ENCODE measurements around the gene ACP7.

ACP7 gene

GRCh38 chr19:39130337-39131254 lies 46.4 kb downstream of the ACP7 start:
- no peak for TF ChIP-seq TAF1 (IDR thresholded peaks at IDR 0.05; ENCODE audit: borderline replicate concordance, insufficient read depth, low read length)
- no peak for TF ChIP-seq FOXP2 (optimal IDR thresholded peaks at IDR 0.05; ENCODE audit: borderline replicate concordance, extremely low read depth, extremely low read length, insufficient read depth)
- no peak for TF ChIP-seq SIN3A (IDR thresholded peaks at IDR 0.05; ENCODE audit: borderline replicate concordance, insufficient read depth, low read length)
- TF ChIP-seq POLR2AphosphoS5 (IDR thresholded peaks at IDR 0.05; ENCODE audit: low read depth, low read length) = no peak
- no peak for TF ChIP-seq REST (IDR thresholded peaks at IDR 0.05; ENCODE audit: insufficient read depth in 1 of 2, low read depth in 2 of 2, low read length in 2 of 2)

- no peak for TF ChIP-seq TAF1 (IDR thresholded peaks at IDR 0.05; ENCODE audit: borderline replicate concordance, insufficient read depth, low read length)
- TF ChIP-seq SIN3A (IDR thresholded peaks at IDR 0.05; ENCODE audit: borderline replicate concordance, insufficient read depth, low read length) = no peak
- TF ChIP-seq REST (IDR thresholded peaks at IDR 0.05; ENCODE audit: insufficient read depth in 1 of 2, low read depth in 2 of 2, low read length in 2 of 2) = no peak
- no peak for TF ChIP-seq POLR2AphosphoS5 (IDR thresholded peaks at IDR 0.05; ENCODE audit: low read depth, low read length)
- no peak for TF ChIP-seq FOXP2 (optimal IDR thresholded peaks at IDR 0.05; ENCODE audit: borderline replicate concordance, extremely low read depth, extremely low read length, insufficient read depth)
These were observed 47.1 kb downstream of the ACP7 start for GRCh38 chr19:39131255-39131755.

GRCh38 chr19:39132344-39132969 lies 48.3 kb downstream of the ACP7 start:
- TF ChIP-seq SIN3A (IDR thresholded peaks at IDR 0.05; ENCODE audit: borderline replicate concordance, insufficient read depth, low read length) (no peak), FOXP2 (optimal IDR thresholded peaks at IDR 0.05; ENCODE audit: borderline replicate concordance, extremely low read depth, extremely low read length, insufficient read depth) (no peak), POLR2AphosphoS5 (IDR thresholded peaks at IDR 0.05; ENCODE audit: low read depth, low read length) (no peak), REST (IDR thresholded peaks at IDR 0.05; ENCODE audit: insufficient read depth in 1 of 2, low read depth in 2 of 2, low read length in 2 of 2) (no peak), TAF1 (IDR thresholded peaks at IDR 0.05; ENCODE audit: borderline replicate concordance, insufficient read depth, low read length) (no peak)

- TF ChIP-seq POLR2AphosphoS5 (IDR thresholded peaks at IDR 0.05; ENCODE audit: low read depth, low read length) (no peak), TAF1 (IDR thresholded peaks at IDR 0.05; ENCODE audit: borderline replicate concordance, insufficient read depth, low read length) (no peak), FOXP2 (optimal IDR thresholded peaks at IDR 0.05; ENCODE audit: borderline replicate concordance, extremely low read depth, extremely low read length, insufficient read depth) (no peak), SIN3A (IDR thresholded peaks at IDR 0.05; ENCODE audit: borderline replicate concordance, insufficient read depth, low read length) (no peak), REST (IDR thresholded peaks at IDR 0.05; ENCODE audit: insufficient read depth in 1 of 2, low read depth in 2 of 2, low read length in 2 of 2) (no peak)
These were observed 49.5 kb downstream of the ACP7 start for GRCh38 chr19:39133431-39134270.

Measured in PFSK-1 (cell line).